ENCODE results near the gene KANSL1L.

Gene KANSL1L

GRCh38 chr2:209984291-209984690 is 186.9 kb downstream of the KANSL1L start:
- H3K4me3 ChIP-seq (ENCODE audit: low read length), result no peak overlapping the region
- TF ChIP-seq CTCF (conservative IDR thresholded peaks at IDR 0.05; ENCODE audit: low read length), result no peak
- DNase-seq (ENCODE audit: low read depth), result no peak

GRCh38 chr2:209977386-209978239 is 193.6 kb downstream of the KANSL1L start:
- H3K4me3 ChIP-seq (ENCODE audit: low read length), result no peak overlapping the region
- DNase-seq (ENCODE audit: low read depth), result peak; percentile 36
- peak; percentile 62 for TF ChIP-seq CTCF (conservative IDR thresholded peaks at IDR 0.05; ENCODE audit: low read length)

GRCh38 chr2:209976698-209977385 is 194.4 kb downstream of the KANSL1L start:
- TF ChIP-seq CTCF (conservative IDR thresholded peaks at IDR 0.05; ENCODE audit: low read length), result no peak
- DNase-seq (ENCODE audit: low read depth), result no peak
- no peak overlapping the region for H3K4me3 ChIP-seq (ENCODE audit: low read length)

- no peak overlapping the region for H3K4me3 ChIP-seq (ENCODE audit: low read length)
- no peak for TF ChIP-seq CTCF (conservative IDR thresholded peaks at IDR 0.05; ENCODE audit: low read length)
- DNase-seq (ENCODE audit: low read depth), result no peak
Measured at GRCh38 chr2:209974576-209974975, 196.6 kb downstream of the KANSL1L start.

- H3K4me3 ChIP-seq (ENCODE audit: low read length), result no peak overlapping the region
- no peak for DNase-seq (ENCODE audit: low read depth)
- no peak for TF ChIP-seq CTCF (conservative IDR thresholded peaks at IDR 0.05; ENCODE audit: low read length)
Measured at GRCh38 chr2:209973328-209973727, 197.9 kb downstream of the KANSL1L start.
